Measurements from ENCODE around the gene DCAKD. TPM values are rescaled to one million over a fixed set of nuclear protein-coding genes. Genes with fewer than 3 reads are reported as not detected.

Gene DCAKD
- total RNA-seq, 4 donors from 2014 or later: 26.8 to 57.1 (median 37.7) TPM

GRCh38 chr17:45018848-45019711 lies 32.4 kb downstream of the DCAKD start:
- intact Hi-C loops (cut with DNase I; ENCODE audit: low total_unique reads): no loop called here
- peaks cover 0 to 24% of the 10 kb centered on the region in 2 donors for H3K4me1 ChIP-seq
- peak overlapping the region in 1 of 2 donors; percentile 26 for H3K27ac ChIP-seq

DNA sequence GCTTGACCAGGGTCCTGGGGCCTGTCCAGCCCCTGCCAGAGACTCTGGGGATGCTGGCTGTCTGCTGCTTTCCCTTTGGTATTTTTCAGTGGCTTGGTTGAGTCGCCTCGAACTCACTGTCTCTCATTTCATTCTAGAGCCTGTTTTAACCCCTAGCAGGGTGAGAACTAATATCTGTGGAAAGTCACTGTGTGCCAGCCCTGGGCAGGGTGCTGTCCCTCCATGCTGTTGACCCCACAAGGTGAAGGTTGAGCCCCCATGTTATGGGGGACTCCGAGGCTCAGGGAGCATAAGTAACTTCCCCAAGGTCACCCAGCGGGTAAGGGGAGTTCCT lies 33.0 kb downstream of the DCAKD start:
- Histone ChIP-seq H3K4me1 (peaks cover 0 to 24% of the 10 kb centered on the region in 2 donors), H3K27me3 (no peaks in the 10 kb centered on the region), H3K9me3 (no peaks in the 10 kb centered on the region), H3K27ac (no peak overlapping the region), H3K4me3 (peak overlapping the region; percentile 4 to 50), H3K36me3 (no peaks in the 10 kb centered on the region)
- DNase-seq: no peak
- no peak for TF ChIP-seq CTCF (IDR thresholded peaks at IDR 0.05)
- no peak for TF ChIP-seq POLR2A (IDR thresholded peaks at IDR 0.05)
- intact Hi-C loops (cut with DNase I; ENCODE audit: low total_unique reads): no loop called here

More at GRCh38 chr17:45018848-45019711, 32.4 kb downstream of the DCAKD start:
- TF ChIP-seq POLR2A (IDR thresholded peaks at IDR 0.05) (no peak), CTCF (IDR thresholded peaks at IDR 0.05) (peak; percentile 12 to 72 (median 56))
- no peaks in the 10 kb centered on the region for H3K9me3 ChIP-seq
- peak in 1 of 2 donors; percentile 60 for DNase-seq
- no peaks in the 10 kb centered on the region for H3K27me3 ChIP-seq
- peak overlapping the region; percentile 4 to 50 for H3K4me3 ChIP-seq
- no peaks in the 10 kb centered on the region for H3K36me3 ChIP-seq

DNA sequence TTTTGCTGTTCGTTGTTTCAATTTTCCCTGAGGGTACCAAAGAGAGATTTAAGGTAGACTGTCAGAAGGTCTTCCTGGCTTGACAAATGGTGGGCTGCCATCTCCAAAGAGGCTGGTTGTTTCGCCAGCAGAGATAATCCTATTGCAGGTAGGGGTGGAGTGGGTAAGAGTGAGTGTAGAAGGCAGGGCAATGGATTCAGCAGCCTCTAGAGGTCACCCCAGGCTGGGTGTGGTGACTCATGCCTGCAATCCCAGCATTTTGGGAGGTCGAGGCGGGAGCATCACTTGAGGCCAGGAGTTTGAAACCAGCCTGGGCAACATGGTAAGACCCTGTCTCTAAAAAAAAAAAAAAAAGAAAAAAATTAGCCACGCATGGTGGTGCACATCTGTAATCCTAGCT lies 34.6 kb downstream of the DCAKD start:
- Histone ChIP-seq H3K36me3 (no peaks in the 10 kb centered on the region), H3K9me3 (no peaks in the 10 kb centered on the region), H3K4me3 (no peak overlapping the region), H3K4me1 (peaks cover 0 to 17% of the 10 kb centered on the region in 2 donors), H3K27ac (no peak overlapping the region), H3K27me3 (no peaks in the 10 kb centered on the region)
- no peak for TF ChIP-seq CTCF (IDR thresholded peaks at IDR 0.05)
- TF ChIP-seq POLR2A (IDR thresholded peaks at IDR 0.05): no peak
- DNase-seq: no peak
- intact Hi-C loops (cut with DNase I; ENCODE audit: low total_unique reads): no loop called here

DNA sequence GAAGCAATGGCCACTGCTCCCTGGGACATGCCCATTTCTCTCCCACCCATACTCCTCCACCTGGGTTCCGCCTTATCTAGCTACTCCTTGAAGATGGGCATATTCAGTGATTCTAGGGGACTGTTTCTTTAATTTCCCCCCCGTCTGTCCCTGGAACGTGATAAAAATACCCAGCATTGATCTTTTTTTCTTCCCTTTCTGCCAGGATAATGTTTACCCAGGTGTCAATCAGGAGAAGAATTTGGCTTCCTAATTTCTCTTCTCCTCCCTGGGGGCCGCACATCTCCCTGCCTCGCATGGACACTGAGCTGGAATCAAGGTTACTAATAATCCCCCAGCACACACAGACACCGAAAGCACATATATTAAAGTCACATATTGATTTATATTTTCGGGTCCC lies 35.2 kb downstream of the DCAKD start:
- H3K4me1 ChIP-seq: peaks cover 0 to 11% of the 10 kb centered on the region in 2 donors
- DNase-seq: no peak
- intact Hi-C loops (cut with DNase I; ENCODE audit: low total_unique reads): no loop called here
- H3K27me3 ChIP-seq: no peaks in the 10 kb centered on the region
- no peak overlapping the region for H3K4me3 ChIP-seq
- H3K36me3 ChIP-seq: no peaks in the 10 kb centered on the region
- no peak for TF ChIP-seq CTCF (IDR thresholded peaks at IDR 0.05)
- no peak for TF ChIP-seq POLR2A (IDR thresholded peaks at IDR 0.05)
- no peaks in the 10 kb centered on the region for H3K9me3 ChIP-seq
- H3K27ac ChIP-seq: no peak overlapping the region

All from uterus (tissue), 4 donors.